SK-N-MC (cell line): ENCODE measurements around the gene ADGB.

ENCODE experiments used
- EZH2 ChIP-seq: fragments of 200-600 bp; sonication (generic); IDR thresholded peaks from one replicate; pipeline ENCODE4 v1.6.1; 2017; ENCODE audit warnings: antibody characterized with exemption
- FOXP2 ChIP-seq: optimal IDR thresholded peaks from 2 replicates; pipeline ENCODE3; 2011; ENCODE audit warnings: mild to moderate bottlenecking, moderate library complexity; ENCODE audit not compliant: insufficient read depth; ENCODE audit errors: extremely low read length, control extremely low read depth
- POLR2AphosphoS5 ChIP-seq: IDR thresholded peaks from 2 replicates; pipeline ENCODE4 v1.6.1; 2012; ENCODE audit warnings: mild to moderate bottlenecking, low read depth, low read length, borderline replicate concordance

DNA sequence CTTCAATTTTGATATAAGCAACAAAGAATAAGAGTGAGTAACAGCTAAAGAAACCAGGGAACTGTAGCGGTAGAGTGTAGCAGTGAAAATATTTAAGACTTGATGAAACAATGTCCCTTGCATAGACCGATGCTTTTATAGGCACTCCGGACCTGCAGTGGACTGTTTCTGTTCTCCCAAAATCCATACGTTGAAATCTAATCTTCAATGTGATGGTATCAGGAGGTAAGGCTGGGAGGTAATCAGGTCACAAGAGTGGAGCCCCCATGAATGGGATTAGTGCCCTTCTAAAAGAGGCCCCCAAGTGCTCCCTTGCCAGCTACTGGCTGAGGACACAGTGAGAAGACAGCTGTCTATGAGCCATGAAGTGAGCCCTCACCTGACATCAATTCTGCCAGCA lies 260.4 kb downstream of the ADGB start:
- no peak for TF ChIP-seq POLR2AphosphoS5
- TF ChIP-seq EZH2, result no peak
- no peak for TF ChIP-seq FOXP2
